Measurements from ENCODE around the gene TMEM174. TPM values are rescaled to one million over a fixed set of nuclear protein-coding genes. Genes with fewer than 3 reads are reported as not detected.
"Not testable (repeated sequence)": the region's sequence is repeated elsewhere in the genome, so short reads cannot be mapped to it uniquely, and the experiment has no call there.

TMEM174 gene
- polyA plus RNA-seq, 3 donors: 15.6 to 27.2 (median 24.3) TPM

GRCh38 chr5:73218552-73219171 lies 45.7 kb downstream of the TMEM174 start:
- DNase-seq (ENCODE audit: low read depth in 3 of 3, low spot score in 2 of 3): no peak

GRCh38 chr5:73219336-73219735 lies 46.3 kb downstream of the TMEM174 start:
- DNase-seq (ENCODE audit: low read depth in 3 of 3, low spot score in 2 of 3): not testable (repeated sequence)

- DNase-seq (ENCODE audit: low read depth in 3 of 3, low spot score in 2 of 3): no peak
Measured at GRCh38 chr5:73221161-73221560, 48.2 kb downstream of the TMEM174 start.

- DNase-seq (ENCODE audit: low read depth in 3 of 3, low spot score in 2 of 3): no peak
Measured at GRCh38 chr5:73221726-73222125, 48.7 kb downstream of the TMEM174 start.

GRCh38 chr5:73222173-73222572 lies 49.2 kb downstream of the TMEM174 start:
- no peak for DNase-seq (ENCODE audit: low read depth in 3 of 3, low spot score in 2 of 3)

Other genes with a start within 250 kb of the TMEM174 start
- gene FCHO2, start 217.2 kb upstream of the TMEM174 start, polyA plus RNA-seq (ENCODE audit: insufficient read length in 3 of 3): 10 to 100 TPM; 30.1 to 30.8 (median 30.8) TPM
- gene TMEM171, start 52.6 kb upstream of the TMEM174 start, polyA plus RNA-seq (ENCODE audit: insufficient read length in 3 of 3): 1 to 10 TPM; 4.7 to 5.4 (median 5.3) TPM